Hippocampal formation (tissue), 2 donors: ENCODE measurements around the gene LRRC8B.
"Not testable (repeated sequence)": the region's sequence is repeated elsewhere in the genome, so short reads cannot be mapped to it uniquely, and the experiment has no call there.

Experiments
- DNase-seq, 2 donors: peaks; one replicate each; lab custom pipeline; 2025; lab: John Stamatoyannopoulos, UW

The LRRC8B gene

GRCh38 chr1:89524369-89525168, at the start of gene LRRC8B:
Gene LRRC8B (plus strand): TSS chr1:89524829. CDS start chr1:89582651, 57,822 bp downstream.
- peak; percentile 89 to 91 for DNase-seq

DNA sequence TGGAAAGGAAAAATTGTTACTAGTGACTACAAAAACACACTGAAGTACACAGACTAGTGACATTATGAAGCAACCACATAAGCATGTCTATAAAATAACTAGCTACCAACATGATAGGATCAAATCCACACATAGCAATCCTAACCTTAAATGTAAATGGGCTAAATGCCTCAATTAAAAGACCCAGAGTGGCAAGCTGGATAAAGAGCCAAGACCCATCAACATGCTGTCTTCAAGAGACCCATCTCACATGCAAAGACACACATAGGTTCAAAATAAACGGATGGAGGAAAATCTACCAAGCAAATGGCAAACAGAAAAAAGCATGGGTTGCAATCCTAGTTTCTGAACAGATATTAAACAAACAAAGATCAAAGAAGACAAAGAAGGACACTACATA, 49.4 kb upstream of the LRRC8B start:
- no peak for DNase-seq

- no peak for DNase-seq
Observed at GRCh38 chr1:89476072-89476471, 48.6 kb upstream of the LRRC8B start.

DNA sequence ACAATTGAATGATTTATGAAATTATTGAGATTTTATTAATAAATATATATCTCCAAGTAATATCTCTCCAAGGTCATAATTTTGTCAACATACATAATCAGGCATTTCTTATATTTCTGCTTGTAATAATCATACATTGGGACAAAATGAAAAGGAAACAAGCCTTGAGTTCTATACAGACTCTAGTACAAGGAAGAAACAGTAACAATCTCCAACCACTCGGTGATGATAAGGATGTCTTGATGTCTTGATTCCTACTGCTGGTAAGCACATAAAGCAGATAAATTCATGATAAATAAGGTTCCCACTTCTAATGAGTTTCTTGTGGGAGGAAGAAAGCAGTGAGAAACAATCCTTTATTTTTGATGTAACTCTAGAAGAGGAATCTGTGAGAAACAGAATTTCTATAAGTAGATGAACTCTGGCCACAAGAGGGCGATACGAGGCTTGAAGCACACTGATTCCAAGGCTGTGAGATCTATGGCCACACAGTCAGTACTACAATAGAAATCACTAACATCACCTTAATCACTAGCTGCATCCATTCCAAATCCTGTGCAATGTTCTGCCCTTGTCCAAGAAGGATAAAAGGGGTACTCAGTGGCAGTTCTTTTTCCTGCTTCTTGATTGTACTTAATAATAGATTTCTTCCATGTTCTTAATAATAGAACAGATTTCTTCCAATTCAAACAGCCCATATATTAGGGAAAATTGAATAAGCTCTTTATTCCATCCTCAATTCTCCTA, 41.4 kb upstream of the LRRC8B start:
- DNase-seq = peak; percentile 64 to 93

DNA sequence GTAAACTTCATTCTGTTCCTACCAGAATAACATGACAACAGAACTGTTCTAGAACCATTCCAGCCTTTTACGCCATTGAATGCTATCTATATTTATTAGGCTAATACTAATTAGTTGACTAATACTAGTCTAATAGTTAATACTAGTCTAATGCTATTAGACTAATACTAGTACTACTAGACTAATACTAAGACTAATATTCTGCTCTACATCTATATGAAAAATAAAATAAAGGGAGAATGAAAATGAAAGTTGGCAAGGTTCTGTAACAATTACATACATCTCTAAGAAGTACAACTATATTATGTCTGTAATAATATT, 40.9 kb upstream of the LRRC8B start:
- DNase-seq = no peak

DNA sequence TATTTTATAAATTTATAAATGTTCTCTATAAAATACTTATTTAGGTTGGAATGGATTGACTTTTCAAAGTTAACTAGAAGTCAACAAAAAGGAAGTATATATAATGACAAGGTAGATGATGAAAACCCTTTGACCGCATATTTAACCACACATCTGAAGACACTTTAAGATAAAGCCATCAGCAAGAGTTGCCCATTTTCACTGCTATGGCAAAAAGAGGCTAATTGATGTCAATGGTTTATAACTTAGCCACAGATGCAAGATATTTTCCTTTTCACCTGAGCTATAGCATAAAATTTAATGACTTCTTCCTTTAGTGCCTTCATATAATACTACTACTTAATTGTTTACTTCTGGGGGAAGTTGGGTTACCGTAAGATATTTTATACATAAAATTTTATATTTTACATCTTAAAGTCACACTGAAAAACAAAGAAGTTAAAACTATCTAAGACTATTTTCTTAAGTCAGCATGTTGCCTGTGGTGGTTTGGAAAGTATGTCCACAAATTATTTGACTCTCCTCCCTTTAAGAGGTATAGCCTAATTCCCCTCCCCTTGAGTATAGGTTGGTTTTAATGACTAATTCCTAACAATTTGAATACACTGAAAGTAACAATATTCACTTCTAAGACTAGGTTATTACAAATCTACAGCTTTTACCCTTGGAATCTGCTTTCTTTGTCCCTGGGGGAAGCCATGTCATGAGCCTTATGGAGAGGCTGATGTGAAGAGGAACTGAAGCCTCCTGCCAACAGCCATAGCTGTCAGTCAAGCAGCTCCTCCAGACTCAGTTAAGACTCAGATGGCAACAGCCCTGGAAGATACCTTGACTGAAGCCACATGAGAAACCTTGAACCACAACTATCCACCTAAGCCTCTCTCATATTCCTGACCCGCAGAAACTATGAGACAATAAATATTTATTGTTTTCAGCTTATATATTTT, 40.3 kb upstream of the LRRC8B start:
- DNase-seq = no peak

DNA sequence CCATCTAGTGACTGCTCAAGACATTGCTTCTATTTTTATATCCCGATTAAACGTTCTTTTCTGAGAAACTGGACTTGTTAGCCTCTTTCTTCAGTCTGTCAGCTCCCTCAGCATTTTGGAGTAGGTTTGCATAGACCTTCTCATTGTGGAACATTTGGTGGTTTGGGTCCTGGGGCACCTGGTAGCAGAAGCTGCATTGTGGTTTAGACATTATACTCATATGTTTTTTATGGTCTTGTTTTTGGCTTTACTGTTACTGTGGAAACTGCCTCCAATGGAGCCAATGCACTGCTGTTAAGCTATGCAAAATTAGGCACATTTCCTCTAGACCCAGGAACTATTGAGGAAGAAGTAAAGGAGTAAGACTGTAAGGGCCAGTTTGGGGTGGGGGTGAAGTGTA, 36.7 kb upstream of the LRRC8B start:
- no peak for DNase-seq

DNA sequence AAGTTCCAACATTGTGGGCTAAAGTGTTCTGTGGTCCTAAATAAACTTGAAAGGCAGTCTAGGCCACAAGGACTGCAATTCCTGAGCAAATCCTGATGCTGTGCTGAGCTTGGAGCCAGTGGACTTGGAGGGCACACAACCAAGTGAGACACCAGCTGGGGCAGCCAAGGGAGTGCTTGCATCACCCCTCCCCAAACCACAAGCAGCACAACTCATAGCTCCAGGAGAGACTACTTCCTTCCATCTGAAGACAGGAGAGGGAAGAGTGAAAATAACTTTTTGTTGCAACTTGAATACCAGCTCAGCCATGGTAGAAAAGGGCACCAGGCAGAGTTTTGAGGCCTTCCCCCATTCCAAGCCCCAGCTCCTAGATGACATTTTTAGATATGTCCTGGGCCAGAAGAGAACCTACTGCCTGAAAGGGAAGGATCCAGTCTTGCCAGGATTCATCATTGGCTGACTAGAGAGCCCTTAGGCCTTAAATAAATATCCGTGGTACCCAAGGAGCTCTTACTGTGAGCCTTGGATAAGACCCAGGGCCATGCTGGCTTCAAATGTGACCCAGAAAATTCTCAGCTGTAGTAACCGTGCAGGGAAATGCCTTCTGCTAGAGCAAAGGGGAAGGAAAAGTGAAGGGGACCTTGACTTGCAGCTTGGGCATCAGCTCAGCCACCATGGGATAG, 35.4 kb upstream of the LRRC8B start:
- DNase-seq = no peak

- no peak for DNase-seq
Observed at GRCh38 chr1:89490389-89490788, 34.2 kb upstream of the LRRC8B start.

GRCh38 chr1:89499320-89499719, 25.3 kb upstream of the LRRC8B start:
- DNase-seq = no peak

- no peak for DNase-seq
Observed at GRCh38 chr1:89502042-89502441, 22.6 kb upstream of the LRRC8B start.

GRCh38 chr1:89502895-89503294, 21.7 kb upstream of the LRRC8B start:
- no peak for DNase-seq

GRCh38 chr1:89503690-89504089, 20.9 kb upstream of the LRRC8B start:
- no peak for DNase-seq

DNA sequence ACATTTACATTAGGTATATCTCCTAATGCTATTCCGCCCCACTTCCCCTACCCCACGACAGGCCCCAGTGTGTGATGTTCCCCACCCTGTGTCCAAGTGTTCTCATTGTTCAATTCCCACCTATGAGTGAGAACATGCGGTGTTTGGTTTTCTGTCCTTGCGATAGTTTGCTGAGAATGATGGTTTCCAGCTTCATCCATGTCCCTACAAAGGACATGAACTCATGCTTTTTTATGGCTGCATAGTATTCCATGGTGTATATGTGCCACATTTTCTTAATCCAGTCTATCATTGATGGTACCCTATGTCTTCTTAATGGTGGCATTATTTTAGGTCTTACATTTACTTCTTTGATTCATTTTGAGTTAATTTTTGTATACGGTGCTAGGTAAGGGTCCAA, 14.6 kb upstream of the LRRC8B start:
- not testable (repeated sequence) for DNase-seq

DNA sequence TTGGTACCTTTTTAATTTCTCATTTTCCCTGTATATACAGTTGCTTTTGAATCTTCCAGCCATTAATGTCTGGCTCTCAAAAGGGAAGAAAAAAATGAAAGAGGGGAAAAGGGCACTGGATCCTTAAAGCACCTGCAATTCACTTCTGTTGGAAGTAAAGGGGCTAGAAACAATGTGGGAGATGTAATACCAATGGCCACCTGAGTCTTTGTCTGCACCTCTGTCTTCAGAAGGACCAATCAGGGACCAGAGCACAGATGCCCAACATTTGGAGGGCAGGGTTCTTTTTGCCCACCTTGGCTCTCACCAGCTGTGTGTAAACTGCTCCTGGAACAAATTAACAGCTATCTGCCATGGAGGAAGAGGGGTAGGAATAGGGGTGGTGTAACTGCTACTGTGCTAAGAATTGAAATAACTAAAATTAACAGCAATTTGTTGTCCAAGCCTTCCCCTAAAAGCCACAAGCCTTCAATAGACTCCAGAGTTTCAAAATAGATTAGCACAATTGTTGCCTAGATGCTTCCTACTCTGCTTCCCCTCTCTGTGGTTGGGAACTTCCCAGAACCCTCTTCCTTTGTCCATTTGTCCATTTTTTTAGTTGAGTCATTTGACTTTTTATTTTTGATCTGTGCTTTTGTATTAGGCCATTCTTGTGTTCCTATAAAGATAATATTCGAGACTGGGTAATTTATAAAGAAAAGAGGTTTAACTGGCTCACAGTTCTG, 11.5 kb upstream of the LRRC8B start:
- DNase-seq = no peak

- no peak for DNase-seq
Observed at GRCh38 chr1:89516055-89516454, 8.6 kb upstream of the LRRC8B start.

- DNase-seq = no peak
Observed at GRCh38 chr1:89518221-89518631, 6.4 kb upstream of the LRRC8B start.

GRCh38 chr1:89519779-89520358, 4.8 kb upstream of the LRRC8B start:
- DNase-seq = peak in 1 of 2 donors; percentile 30

DNA sequence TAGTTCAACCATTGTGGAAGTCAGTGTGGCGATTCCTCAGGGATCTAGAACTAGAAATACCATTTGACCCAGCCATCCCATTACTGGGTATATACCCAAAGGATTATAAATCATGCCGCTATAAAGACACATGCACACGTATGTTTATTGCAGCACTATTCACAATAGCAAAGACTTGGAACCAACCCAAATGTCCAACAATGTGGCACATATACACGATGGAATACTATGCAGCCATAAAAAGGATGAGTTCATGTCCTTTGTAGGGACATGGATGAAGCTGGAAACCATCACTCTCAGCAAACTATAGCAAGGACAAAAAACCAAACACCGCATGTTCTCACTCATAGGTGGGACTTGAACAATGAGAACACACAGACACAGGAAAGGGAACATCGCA, 2.7 kb upstream of the LRRC8B start:
- DNase-seq = not testable (repeated sequence)

GRCh38 chr1:89523572-89524368, 859 bp upstream of the LRRC8B start:
- DNase-seq = no peak
